SK-N-SH (cell line): ENCODE data around the gene UFSP1. TPM values are rescaled to one million over a fixed set of nuclear protein-coding genes. Genes with fewer than 3 reads are reported as not detected.
A peak's percentile ranks its signal among the peaks of the same experiment; 100 is the strongest.

ENCODE experiments used
- CTCF ChIA-PET: fragments of 300-600, 350-600 bp; formaldehyde crosslinking; extraction: SDS; loops from one replicate; lab custom pipeline; 2021; lab: Yijun Ruan, JAX
- POLR2A ChIA-PET: fragments of 350-600 bp; sonication (Branson Sonifier 250); formaldehyde crosslinking; extraction: SDS; loops from one replicate; lab custom pipeline; 2020; ENCODE audit warnings: antibody characterized with exemption, inconsistent platforms; lab: Yijun Ruan, JAX
- DNase-seq: peaks from one replicate; pipeline ENCODE4 v3.0.0; 2012
- H2AFZ ChIP-seq: fragments of 200-600 bp; sonication (generic); 2 replicates; pipeline ENCODE4 v1.8.1; 2016; ENCODE audit warnings: antibody characterized with exemption, mild to moderate bottlenecking, low read depth
- H3F3A ChIP-seq: fragments of 200-600 bp; sonication (generic); replicated peaks from 2 replicates; pipeline ENCODE3; 2016; ENCODE audit warnings: antibody characterized with exemption, mild to moderate bottlenecking; ENCODE audit not compliant: insufficient read depth
- H3K27ac ChIP-seq, 2 experiments: fragments of 200-500 bp in 1 of 2; fragments of 200-600 bp in 1 of 2; sonication (Bioruptor generic) in 1 of 2; sonication (generic), shearing (Covaris generic) in 1 of 2; 2 replicates each; pipeline versions ENCODE4 v1.5.1 to v1.6.1; 2014 to 2016; ENCODE audit warnings: low read depth in 2 of 2, inconsistent platforms in 1 of 2, low read length in 1 of 2, mild to moderate bottlenecking in 1 of 2, mixed read lengths in 1 of 2
- H3K27me3 ChIP-seq: fragments of 200-600 bp; sonication (generic), shearing (Covaris generic); 2 replicates; pipeline ENCODE4 v1.6.1; 2016; ENCODE audit warnings: mixed run types; ENCODE audit not compliant: insufficient read depth
- H3K36me3 ChIP-seq, 2 experiments: fragments of 200-500 bp in 1 of 2; fragments of 200-600 bp in 1 of 2; sonication (Bioruptor generic) in 1 of 2; sonication (generic) in 1 of 2; replicated peaks in 1 of 2; 2 replicates each; pipeline versions ENCODE3 to v1.5.1; 2014 to 2016; ENCODE audit warnings: low read length in 1 of 2, mild to moderate bottlenecking in 1 of 2; ENCODE audit not compliant: insufficient read depth in 2 of 2, control insufficient read depth in 1 of 2
- H3K4me1 ChIP-seq, 2 experiments: fragments of 200-500 bp in 1 of 2; fragments of 200-600 bp in 1 of 2; sonication (Bioruptor generic) in 1 of 2; sonication (generic), shearing (Covaris generic) in 1 of 2; 2 replicates each; pipeline versions ENCODE4 v1.5.1 to v1.6.1; 2014 to 2016; ENCODE audit warnings: low read depth in 1 of 2, low read length in 1 of 2, mixed run types in 1 of 2; ENCODE audit not compliant: insufficient read depth in 2 of 2, control insufficient read depth in 1 of 2
- H3K4me2 ChIP-seq: fragments of 200-600 bp; sonication (generic), shearing (Covaris generic); 2 replicates; pipeline ENCODE4 v1.6.1; 2017; ENCODE audit warnings: mixed run types
- H3K4me3 ChIP-seq, 2 experiments: fragments of 200-500 bp in 1 of 2; fragments of 200-600 bp in 1 of 2; sonication (Bioruptor generic) in 1 of 2; sonication (generic), shearing (Covaris generic) in 1 of 2; 2 replicates each; pipeline versions ENCODE4 v1.5.1 to v1.8.1; 2014 to 2016; ENCODE audit warnings: low read depth in 2 of 2, inconsistent platforms in 1 of 2, low read length in 1 of 2, mild to moderate bottlenecking in 1 of 2, mixed read lengths in 1 of 2, moderate library complexity in 1 of 2
- H3K79me2 ChIP-seq: fragments of 200-600 bp; sonication (generic); 2 replicates; pipeline ENCODE4 v1.8.1; 2017; ENCODE audit warnings: mild to moderate bottlenecking; ENCODE audit not compliant: insufficient read depth
- H3K9ac ChIP-seq: fragments of 200-600 bp; sonication (generic); 2 replicates; pipeline ENCODE4 v1.6.1; 2017; ENCODE audit warnings: mixed run types
- H3K9me2 ChIP-seq: fragments of 200-600 bp; sonication (generic); 2 replicates; pipeline ENCODE4 v1.6.1; 2017; ENCODE audit warnings: mixed run types
- H3K9me3 ChIP-seq: fragments of 200-600 bp; sonication (generic); 2 replicates; pipeline ENCODE4 v1.6.1; 2017; ENCODE audit warnings: mixed run types, mild to moderate bottlenecking, moderate library complexity
- H4K20me1 ChIP-seq: fragments of 200-600 bp; sonication (generic); 2 replicates; pipeline ENCODE4 v1.6.1; 2017; ENCODE audit warnings: mild to moderate bottlenecking, mixed run types; ENCODE audit not compliant: insufficient read depth
- EP300 ChIP-seq, 2 experiments: IDR thresholded peaks; 2 replicates each; pipeline versions ENCODE4 v1.4.0 to v1.6.1; 2012; ENCODE audit warnings: borderline replicate concordance in 1 of 2, low read depth in 1 of 2, low read length in 1 of 2
- FOXM1 ChIP-seq: IDR thresholded peaks from 2 replicates; pipeline ENCODE4 v1.4.0; 2012; ENCODE audit warnings: low read depth, mild to moderate bottlenecking
- MAX ChIP-seq: IDR thresholded peaks from 2 replicates; pipeline ENCODE4 v1.4.0; 2012; ENCODE audit warnings: low read depth
- NRF1 ChIP-seq: IDR thresholded peaks from 2 replicates; pipeline ENCODE4 v1.6.1; 2012; ENCODE audit warnings: low read depth, mild to moderate bottlenecking, low read length
- PBX3 ChIP-seq: IDR thresholded peaks from 2 replicates; pipeline ENCODE4; 2012
- POLR2AphosphoS5 ChIP-seq: IDR thresholded peaks from 2 replicates; pipeline ENCODE4 v1.6.1; 2012; ENCODE audit warnings: low read depth, low read length
- REST ChIP-seq: IDR thresholded peaks from 2 replicates; pipeline ENCODE4 v1.6.1; 2012; ENCODE audit warnings: mild to moderate bottlenecking, low read depth, low read length, moderate library complexity
- RFX5 ChIP-seq: IDR thresholded peaks from 2 replicates; pipeline ENCODE4 v1.6.1; 2012; ENCODE audit warnings: mild to moderate bottlenecking, improper control_type of control experiment, low read length
- RXRA ChIP-seq: IDR thresholded peaks from 2 replicates; pipeline ENCODE4 v1.4.0; 2012; ENCODE audit warnings: low read depth, mild to moderate bottlenecking, borderline replicate concordance
- SIN3A ChIP-seq: IDR thresholded peaks from 2 replicates; pipeline ENCODE4 v1.6.1; 2012; ENCODE audit warnings: low read depth, mild to moderate bottlenecking, low read length, moderate library complexity, borderline replicate concordance
- TCF12 ChIP-seq: IDR thresholded peaks from 2 replicates; pipeline ENCODE4 v1.4.0; 2012
- USF2 ChIP-seq: fragments of 150-350 bp; IDR thresholded peaks from 2 replicates; pipeline ENCODE4 v1.6.1; 2017; ENCODE audit warnings: antibody characterized with exemption, low read length, low read depth, borderline replicate concordance
- YY1 ChIP-seq: IDR thresholded peaks from 2 replicates; pipeline ENCODE4 v1.4.0; 2012; ENCODE audit warnings: low read depth, mild to moderate bottlenecking
- WGBS: methylation state at CpG from one replicate; pipeline ENCODE4 v1.1.6; 2017; ENCODE audit warnings: low lambda C conversion rate; 5-methylcytosine and 5-hydroxymethylcytosine counted together
- polyA plus RNA-seq, 3 experiments: library from polyadenylated mRNA; depleted of rRNA; stranded (reverse); fragments of >200 nt; gene quantifications; 2 replicates each; pipeline ENCODE4 v1.2.3, GENCODE V29; 2012

Gene UFSP1
- polyA plus RNA-seq, 1 of the 3 experiments (the other 2 are of a cell fraction), result 4.5 TPM

GRCh38 chr7:100878685-100879084 is 10.8 kb downstream of the UFSP1 start:
- POLR2A ChIA-PET, result interaction anchor here (5.8 kb wide), 1 partner anchor 9 kb away, joined by 126 read pairs; the partner anchor contains the start of gene UFSP1
- CTCF ChIA-PET, result interaction anchor here (1.1 to 1.8 kb wide), 3 partner anchors 16 to 949 kb away, joined by 3 to 6 read pairs (median 3); partner anchors contain the start of genes ACHE and GJC3
- Histone ChIP-seq H3K4me2 (peak overlapping the region; percentile 1; the same call in 1 of the 2 replicates), H3K79me2 (peaks cover 80% of the 10 kb centered on the region), H3K27ac (no peak overlapping the region), H3K9me3 (no peaks in the 10 kb centered on the region), H4K20me1 (peaks cover 58% of the 10 kb centered on the region), H3F3A (peaks cover 20% of the 10 kb centered on the region), H3K9me2 (no peaks in the 10 kb centered on the region), H3K4me3 (no peak overlapping the region), H3K36me3 (peaks cover 45 to 62% of the 10 kb centered on the region in 2 experiments), H3K9ac (peak overlapping the region; percentile 18; the same call in 1 of the 2 replicates), H3K27me3 (no peaks in the 10 kb centered on the region), H3K4me1 (peaks cover 13 to 23% of the 10 kb centered on the region in 2 experiments; a peak in 3 of 4 replicates), H2AFZ (no peak overlapping the region)
- TF ChIP-seq RXRA (no peak), TCF12 (no peak), REST (no peak), USF2 (no peak)
- no peak for DNase-seq
- WGBS, result 84% methylated on average over 6 of the region's 6 CpGs

GRCh38 chr7:100878013-100878412 is 11.5 kb downstream of the UFSP1 start:
- no peak overlapping the region for H3K4me3 ChIP-seq
- H3K36me3 ChIP-seq, result peaks cover 39 to 60% of the 10 kb centered on the region in 2 experiments
- H3K27ac ChIP-seq, result no peak overlapping the region
- H3K4me1 ChIP-seq, result peaks cover 13 to 23% of the 10 kb centered on the region in 2 experiments; a peak in 3 of 4 replicates
- POLR2A ChIA-PET, result interaction anchor here (5.8 kb wide), 1 partner anchor 10 kb away, joined by 126 read pairs; the partner anchor contains the start of gene UFSP1
- no peaks in the 10 kb centered on the region for H3K9me2 ChIP-seq
- no peak for DNase-seq
- TF ChIP-seq EP300 (IDR thresholded peaks at IDR 0.05; ENCODE audit: borderline replicate concordance in 1 of 2, low read depth in 1 of 2, low read length in 1 of 2) (no peak), YY1 (no peak), POLR2AphosphoS5 (no peak), RFX5 (no peak), NRF1 (no peak), SIN3A (no peak), FOXM1 (no peak), PBX3 (no peak), MAX (no peak)
- H3K9me3 ChIP-seq, result no peaks in the 10 kb centered on the region
- H3F3A ChIP-seq, result peaks cover 22% of the 10 kb centered on the region
- H4K20me1 ChIP-seq, result peaks cover 58% of the 10 kb centered on the region
- no peak overlapping the region for H2AFZ ChIP-seq
- no peaks in the 10 kb centered on the region for H3K27me3 ChIP-seq
- H3K9ac ChIP-seq, result no peak overlapping the region
- H3K79me2 ChIP-seq, result peaks cover 76% of the 10 kb centered on the region
- WGBS, result 88% methylated on average over 7 of the region's 7 CpGs
- peak overlapping the region; percentile 90; the same call in 1 of the 2 replicates for H3K4me2 ChIP-seq
- CTCF ChIA-PET, result interaction anchor here (1.1 to 5.5 kb wide), 6 partner anchors 8 to 949 kb away, joined by 3 to 37 read pairs (median 5); partner anchors contain the start of genes ACHE, GJC3 and SLC12A9
